ENCODE data around the gene GDF15.

GRCh38 chr19:18390065-18390907, 4.3 kb downstream of the GDF15 start:
- no peak for TF ChIP-seq POLR2A (IDR thresholded peaks at IDR 0.05)
- TF ChIP-seq CTCF (IDR thresholded peaks at IDR 0.05) = no peak
- no peak for TF ChIP-seq EP300 (IDR thresholded peaks at IDR 0.05; ENCODE audit: low read depth)

Measured in transverse colon (tissue), 3 donors.